ENCODE results near the gene RNF135.
"Not testable (repeated sequence)": the region's sequence is repeated elsewhere in the genome, so short reads cannot be mapped to it uniquely, and the experiment has no call there.

The RNF135 gene

GRCh38 chr17:30956764-30957374, 14.0 kb upstream of the RNF135 start:
- DNase-seq = no peak

GRCh38 chr17:30957741-30958140, 13.1 kb upstream of the RNF135 start:
- DNase-seq = no peak

DNA sequence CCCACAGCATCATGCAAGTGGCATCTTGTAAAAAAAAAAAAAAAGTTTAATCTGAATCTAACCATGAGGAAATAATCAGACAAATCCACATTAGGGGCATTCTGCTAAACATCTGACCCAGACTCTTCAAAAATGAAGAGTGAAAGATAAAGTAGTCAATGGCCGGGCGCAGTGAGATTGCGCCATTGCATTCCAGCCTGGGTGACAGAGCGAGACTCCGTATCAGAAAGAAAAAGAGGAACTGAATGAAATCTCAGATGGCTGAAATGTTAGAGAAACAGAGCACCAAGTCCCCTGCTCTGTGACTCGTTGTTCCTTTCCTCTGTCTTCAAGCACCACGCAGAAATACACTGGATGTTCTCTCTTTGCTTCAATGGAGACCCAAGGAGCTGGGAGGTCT, 12.7 kb upstream of the RNF135 start:
- no peak for DNase-seq

DNA sequence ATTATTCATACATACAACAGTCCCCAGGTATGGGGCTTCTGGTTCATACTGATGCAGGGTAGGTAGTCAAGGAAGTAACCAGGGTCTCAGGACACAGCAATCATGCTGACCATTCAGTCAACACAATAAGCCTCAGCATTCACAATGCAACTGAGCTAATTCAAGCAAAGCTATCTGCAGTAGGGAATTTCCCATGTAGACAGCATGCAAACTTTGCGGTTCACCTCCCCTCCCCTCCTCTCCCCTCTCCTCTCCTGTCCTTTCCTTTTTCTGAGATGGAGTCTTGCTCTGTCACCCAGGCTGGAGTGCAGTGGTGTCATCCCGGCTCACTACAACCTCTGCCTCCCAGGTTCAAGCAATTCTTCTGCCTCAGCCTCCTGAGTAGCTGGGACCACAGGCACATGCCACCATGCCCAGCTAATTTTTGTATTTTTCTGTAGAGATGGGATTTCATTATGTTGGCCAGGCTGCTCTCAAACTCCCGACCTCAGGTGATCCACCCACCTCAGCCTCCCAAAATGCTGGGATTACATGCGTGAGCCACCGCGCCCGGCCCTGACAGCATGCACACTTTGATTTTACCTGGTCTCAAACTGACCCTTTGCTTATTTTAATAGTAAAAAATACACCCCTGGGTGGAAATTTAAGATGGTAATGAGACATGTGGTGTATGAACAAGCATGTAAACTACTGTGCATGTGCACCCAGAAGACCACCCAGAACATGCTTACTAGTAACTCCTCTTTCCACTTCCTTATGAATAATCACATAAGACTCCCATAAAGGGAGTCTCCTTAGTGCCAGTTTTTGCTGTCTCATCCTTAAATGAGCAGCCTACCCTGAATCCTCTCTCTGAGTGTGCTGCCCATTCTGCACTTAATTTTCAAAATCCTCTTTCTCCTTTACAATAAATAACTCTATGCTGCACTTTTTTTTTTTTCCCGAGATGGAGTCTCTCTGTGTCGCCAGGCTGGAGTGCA, 9.3 kb upstream of the RNF135 start:
- no peak for DNase-seq

DNA sequence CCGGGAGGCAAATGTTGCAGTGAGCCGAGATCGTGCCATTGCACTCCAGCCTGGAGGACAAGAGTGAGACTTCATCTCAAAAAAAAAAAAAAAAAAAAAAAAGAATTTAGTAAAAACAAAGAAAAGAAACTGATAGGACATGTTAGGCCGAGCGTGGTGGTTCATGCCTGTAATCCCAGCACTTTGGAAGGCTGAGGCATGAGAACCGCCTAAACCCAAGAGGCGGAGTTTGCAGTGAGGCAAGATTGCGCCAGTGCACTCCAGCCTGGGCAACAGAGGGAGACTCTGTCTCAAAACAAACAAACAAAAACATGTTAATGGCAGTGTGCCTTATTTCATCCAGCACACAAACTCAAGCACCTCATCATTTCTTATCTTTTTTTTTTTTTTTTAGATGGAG, 6.5 kb upstream of the RNF135 start:
- not testable (repeated sequence) for DNase-seq

DNA sequence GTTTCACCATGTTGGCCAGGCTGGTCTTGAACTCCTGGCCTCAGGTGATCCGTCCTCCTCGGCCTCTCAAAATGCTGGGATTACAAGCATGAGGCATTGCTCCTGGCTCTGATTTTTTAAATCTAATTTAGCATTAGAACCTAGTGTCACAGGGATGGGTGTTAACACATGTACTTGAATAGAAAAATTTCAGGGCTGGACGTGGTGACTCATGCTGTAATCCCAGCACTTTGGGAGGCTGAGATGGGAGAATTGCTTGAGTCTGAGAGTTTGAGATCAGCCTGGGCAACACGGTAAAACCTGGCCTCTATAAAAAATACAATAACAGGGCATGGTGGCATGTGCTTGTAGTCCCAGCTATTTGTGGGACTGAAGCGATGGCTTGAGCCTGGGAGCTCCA, 6.0 kb upstream of the RNF135 start:
- no peak for DNase-seq

DNA sequence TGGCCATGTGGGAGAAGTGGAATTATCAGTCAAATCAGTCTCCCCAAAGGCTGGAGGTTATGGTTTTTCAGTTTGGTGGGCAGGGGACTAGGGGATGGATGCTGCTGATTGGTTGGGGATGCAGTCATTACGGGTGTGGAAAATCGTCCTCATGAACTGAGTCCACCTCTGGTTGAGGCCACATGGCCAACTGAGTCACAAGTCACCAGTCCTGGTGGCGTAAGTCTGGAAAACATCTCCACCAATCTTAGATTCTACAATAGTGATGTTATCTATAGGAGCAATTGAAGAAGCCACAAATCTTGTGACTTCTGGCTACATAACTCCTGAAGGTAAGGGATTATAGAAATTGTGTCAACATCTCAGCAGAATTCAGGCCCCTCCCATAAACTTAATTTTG, 5.2 kb upstream of the RNF135 start:
- DNase-seq = no peak

GRCh38 chr17:30967911-30968310, 2.9 kb upstream of the RNF135 start:
- not testable (repeated sequence) for DNase-seq

DNA sequence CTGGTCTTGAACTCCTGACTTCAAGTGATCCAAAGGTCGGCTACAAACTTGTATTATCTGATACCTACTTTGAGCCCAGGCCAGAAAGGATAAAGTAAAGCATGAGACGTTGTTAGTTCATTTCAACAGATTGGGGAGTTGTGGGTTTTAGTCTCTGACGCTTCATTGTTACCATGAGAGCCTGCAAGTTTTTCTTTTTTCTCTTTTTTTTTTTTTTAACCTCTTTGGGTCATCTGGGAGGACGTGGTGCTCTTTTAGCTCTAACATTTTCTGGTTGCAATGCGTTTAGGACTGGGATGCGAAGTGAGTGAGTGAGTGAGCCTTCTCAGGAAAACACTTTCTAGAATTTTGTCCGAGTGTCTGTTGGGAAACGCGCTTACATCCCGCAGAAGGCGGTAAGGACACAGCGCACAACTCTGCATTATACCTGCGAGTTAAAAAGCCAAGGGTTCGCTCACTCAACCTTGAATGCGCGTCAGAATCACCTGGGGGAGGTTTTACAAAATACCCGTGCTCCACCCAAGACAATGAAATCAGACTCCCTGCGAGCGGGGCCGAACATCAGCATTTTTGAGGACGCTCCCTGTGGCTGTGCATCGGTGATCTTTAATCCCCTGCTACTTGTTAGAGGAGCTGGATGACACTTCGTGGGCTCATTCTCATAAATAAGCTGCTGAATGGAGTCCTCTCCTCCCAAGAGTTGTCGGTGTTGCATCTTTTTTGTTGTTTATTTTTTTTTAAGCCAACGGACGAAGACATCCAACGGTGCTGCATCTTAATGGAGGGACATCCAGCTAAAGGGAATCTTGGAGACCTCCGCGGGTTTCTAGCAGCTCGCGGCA, 629 bp upstream of the RNF135 start:
- no peak for DNase-seq

DNA sequence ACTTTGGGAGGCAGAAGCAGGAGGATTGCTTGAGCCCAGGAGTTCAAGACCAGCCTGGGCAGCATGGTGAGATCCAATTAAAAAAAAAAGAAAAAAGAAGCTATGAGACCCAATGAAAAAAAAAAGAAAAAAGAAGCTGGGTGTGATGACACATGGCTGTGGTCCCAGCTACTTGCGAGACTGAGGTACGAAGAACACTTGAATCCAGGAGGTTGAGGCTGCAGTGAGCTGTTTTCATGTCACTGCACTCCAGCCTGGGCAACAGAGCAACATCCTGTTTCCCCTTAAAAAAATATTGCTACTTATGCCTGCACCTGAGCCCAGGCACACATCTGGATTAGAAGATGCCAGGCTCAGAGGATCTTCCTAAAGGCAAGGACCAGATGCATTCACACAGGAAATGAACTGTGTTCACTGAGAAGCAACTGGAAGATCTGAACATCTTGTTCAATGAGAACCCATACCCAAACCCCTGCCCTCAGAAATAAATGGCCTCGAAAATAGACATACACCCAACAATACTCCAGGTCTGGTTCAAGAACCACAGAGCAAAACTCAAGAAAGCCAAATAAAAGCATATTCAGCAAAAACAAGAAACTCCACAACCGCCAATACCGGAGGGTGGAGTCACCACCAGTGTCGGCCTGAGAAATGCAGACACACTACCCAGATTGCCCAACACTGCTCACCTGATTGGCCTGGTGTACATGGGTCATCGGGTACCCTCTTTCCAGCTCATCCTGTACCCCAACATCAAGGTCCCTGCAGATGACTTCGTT, 4.4 kb downstream of the RNF135 start:
- DNase-seq = no peak

DNA sequence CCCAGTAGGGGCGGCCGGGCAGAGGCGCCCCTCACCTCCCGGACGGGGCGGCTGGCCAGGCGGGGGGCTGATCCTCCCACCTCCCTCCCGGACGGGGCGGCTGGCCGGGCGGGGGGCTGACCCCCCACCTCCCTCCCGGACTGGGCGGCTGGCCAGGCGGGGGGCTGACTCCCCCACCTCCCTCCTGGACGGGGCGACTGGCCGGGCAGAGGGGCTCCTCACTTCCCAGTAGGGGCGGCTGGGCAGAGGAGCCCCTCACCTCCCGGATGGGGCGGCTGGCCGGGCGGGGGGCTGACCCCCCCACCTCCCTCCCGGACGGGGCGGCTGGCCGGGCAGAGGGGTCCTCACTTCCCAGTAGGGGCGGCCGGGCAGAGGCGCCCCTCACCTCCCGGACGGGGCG, 9.1 kb downstream of the RNF135 start:
- DNase-seq = not testable (repeated sequence)

GRCh38 chr17:30981531-30982519, 11.0 kb downstream of the RNF135 start:
- no peak for DNase-seq

DNA sequence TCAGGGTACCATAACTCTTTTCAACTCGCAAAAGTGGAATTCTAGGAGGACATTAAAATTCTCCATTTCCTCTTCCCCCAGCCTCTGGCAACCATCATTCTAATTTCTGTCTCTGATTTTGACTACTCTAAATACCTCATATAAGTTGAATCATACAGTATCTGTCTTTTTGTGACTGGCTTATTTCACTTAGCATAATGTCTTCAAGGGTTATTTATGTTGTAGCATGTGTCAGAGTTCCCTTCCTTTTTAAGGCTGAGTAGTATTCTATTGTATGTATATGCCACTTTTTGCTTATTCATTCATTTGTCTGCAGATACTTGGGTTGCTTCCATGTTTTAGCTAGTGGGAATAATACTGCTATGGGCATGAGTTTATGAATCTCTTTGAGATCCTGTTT, 12.0 kb downstream of the RNF135 start:
- DNase-seq = no peak

DNA sequence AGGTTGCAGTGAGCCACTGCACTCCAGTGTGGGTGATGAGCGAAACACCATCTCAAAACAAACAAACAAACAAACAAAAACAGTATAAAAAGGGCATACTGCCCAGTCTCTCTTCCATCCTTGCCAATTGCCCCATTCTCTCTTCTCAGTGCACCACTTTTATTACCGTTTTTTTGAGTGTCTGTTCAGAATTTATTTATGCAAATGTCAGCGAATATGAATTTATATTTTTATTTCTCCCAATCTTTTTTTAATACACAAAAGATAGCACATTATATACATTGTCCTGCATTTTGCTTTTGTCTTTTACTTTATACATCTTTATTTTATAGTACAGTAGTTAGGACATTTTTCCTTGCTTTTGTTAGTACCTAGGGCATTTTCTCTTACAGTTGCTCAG, 19.6 kb downstream of the RNF135 start:
- no peak for DNase-seq

DNA sequence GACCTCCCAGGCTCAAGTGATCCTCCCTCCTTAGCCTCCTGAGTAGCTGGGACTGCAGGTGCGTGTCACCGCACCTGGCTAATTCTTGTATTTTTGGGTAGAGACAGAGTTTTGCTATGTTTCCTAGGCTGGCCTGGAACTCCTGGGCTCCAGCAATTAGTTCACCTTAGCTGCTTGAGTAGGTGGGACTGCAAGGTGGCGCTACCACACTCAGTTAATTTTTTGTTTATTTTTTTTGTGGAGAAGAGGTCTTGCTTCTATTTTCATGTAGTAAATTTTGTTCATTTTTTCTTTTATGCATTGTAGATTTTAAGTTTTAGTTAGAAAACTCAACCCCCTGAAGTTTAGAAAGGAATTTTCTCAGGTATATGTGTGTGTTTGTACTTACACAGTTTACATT, 21.7 kb downstream of the RNF135 start:
- no peak for DNase-seq

DNA sequence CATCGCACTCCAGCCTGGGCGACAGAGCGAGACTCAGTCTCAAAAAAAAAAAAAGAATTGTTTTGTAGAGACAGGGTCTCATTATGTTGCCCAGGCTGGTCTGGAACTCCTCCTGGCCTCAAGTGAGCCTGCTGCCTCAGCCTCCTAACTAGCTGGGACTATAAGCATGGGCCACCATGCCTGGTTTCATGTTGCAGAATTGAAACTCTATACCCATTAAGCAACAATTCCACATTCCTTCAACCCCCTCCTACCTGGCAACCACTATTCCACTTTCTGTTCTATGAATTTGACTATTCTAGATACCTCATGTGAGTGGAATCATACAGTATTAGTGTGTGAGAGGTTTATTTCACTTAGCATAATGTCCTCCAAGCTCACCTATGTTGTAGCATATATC, 24.5 kb downstream of the RNF135 start:
- DNase-seq = no peak

DNA sequence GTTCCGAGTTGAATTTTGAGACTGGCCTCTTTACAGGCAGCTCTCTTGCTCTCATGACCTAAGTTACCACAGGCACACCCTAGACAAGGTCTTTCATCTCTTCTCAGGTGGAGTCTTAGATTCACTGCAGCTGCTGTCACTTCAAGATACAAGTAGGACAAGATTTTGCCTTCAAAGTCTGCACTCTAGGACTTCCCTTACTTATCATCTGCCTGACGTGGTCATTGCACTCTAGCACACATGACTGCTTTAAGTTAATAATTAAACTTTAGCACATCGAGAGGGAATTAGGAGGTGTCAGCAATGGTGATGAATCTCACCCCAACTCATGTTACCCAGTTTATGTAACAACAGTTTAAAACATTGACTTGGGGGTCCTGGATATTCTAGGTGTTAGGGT, 25.6 kb downstream of the RNF135 start:
- DNase-seq = no peak

DNA sequence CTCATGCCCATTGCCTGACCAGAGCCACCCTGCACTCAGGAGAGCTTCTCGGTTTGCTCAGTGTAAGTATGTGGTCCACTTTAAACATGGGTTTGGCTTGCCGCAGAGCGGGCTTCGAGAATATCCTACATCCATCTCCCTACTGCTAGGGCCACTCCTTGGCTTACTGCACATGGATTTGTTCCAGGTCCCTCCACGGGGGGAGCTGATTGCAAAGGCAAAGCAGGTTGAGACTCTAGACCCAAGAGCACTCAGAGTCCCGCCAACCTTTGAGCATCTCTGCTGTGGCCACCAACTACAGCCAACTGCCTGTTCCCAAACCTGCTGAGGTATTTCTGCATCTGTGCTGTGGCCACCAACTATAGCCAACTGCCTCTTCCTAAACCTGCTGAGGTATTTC, 26.4 kb downstream of the RNF135 start:
- DNase-seq = no peak

- no peak for DNase-seq
These were observed 27.0 kb downstream of the RNF135 start for GRCh38 chr17:30997842-30998241.

DNA sequence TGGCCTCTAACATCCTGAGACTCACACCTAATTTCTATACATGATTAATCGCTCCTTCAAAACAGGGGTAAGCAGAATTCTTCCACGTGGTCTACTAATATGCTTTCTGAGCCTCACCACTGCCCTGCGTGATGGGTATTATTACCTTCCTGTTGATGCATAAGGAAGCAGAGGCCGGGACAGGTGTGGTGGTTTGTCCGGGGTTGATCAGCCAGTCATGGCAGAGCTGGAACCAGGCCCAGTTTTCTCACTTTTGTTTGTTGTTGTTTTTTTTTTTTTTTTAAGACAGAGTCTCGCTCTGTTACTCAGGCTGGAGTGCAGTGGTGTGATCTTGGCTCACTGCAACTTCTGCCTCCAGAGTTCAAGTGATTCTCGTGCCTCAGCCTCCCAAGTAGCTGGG, 31.2 kb downstream of the RNF135 start:
- DNase-seq = no peak

DNA sequence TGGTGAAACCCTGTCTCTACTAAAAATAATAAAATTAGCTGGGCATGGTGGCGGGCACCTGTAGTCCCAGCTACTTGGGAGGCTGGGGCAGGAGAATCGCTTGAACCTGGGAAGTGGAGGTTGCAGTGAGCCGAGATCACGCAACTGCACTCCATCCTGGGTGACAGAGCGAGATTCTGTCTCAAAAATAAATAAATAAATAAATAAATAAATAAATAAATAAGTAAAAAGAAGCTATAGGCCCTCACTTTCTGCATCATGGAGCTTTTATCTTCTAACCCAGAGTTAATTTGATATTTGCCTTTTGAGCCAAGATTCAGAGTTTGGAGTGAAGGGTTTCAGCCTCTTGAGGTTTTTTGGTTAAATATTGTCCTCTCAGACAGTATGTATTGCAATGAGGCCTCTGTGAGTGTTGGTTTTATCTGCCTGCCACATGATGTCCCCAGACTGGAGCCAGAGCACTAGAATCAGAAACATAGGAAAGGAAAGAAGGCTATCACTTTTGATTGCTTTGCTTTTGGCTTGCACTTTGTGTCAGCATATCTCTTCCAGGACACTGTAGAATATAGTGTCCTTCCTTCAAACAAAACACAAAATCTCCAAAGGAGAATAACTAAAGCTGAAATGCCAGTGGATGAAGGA, 32.5 kb downstream of the RNF135 start:
- DNase-seq = no peak
